Astrocyte of the hippocampus (primary cell): ENCODE measurements around the gene TBX4.
"Not testable (repeated sequence)": the region's sequence is repeated elsewhere in the genome, so short reads cannot be mapped to it uniquely, and the experiment has no call there.

Source experiments
- DNase-seq: peaks from one replicate; pipeline ENCODE4 v3.0.0; 2011; ENCODE audit warnings: low read depth, low spot score

The TBX4 gene

GRCh38 chr17:61498042-61498994, 46.1 kb downstream of the TBX4 start:
- no peak for DNase-seq

DNA sequence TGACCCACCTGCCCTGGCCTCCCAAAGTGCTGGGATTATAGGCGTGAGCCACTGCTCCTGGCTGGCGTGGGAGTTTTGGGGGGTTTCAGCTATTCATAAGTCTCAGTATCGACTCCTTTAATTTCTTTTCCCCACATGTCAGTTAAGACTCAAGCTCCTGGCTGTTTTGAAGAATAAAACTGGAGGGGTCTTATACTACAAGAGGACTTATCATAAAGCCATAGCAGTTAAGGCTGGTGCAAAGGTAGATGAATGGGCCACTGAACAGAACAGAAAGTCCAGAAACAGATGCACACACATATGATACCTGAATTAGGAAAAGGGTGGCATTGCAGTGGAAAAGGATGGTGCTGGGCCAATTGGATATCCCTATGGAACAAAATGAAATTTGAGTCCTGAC, 47.4 kb downstream of the TBX4 start:
- no peak for DNase-seq

- no peak for DNase-seq
Observed at GRCh38 chr17:61500287-61500686, 48.1 kb downstream of the TBX4 start.

DNA sequence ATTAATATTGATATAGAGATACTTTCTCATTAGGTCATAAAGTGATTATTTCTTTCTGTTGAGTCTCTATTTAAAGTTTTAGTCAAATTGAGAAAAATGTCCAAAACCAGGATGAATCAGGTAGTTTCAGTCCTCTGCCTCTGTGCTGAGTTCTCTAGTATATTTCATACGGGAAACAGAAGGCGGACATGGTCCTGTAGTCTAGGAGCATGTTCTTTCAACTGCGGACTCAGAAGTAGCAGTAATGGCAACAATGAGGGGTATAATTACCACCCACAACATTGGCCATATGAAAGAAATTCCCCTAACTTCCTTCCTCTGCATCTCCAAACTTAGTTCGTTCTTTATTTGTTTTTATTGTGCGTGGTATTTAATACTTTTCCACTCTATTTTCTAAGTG, 50.1 kb downstream of the TBX4 start:
- DNase-seq: no peak

GRCh38 chr17:61503961-61504360, 51.7 kb downstream of the TBX4 start:
- DNase-seq: peak; percentile 34

DNA sequence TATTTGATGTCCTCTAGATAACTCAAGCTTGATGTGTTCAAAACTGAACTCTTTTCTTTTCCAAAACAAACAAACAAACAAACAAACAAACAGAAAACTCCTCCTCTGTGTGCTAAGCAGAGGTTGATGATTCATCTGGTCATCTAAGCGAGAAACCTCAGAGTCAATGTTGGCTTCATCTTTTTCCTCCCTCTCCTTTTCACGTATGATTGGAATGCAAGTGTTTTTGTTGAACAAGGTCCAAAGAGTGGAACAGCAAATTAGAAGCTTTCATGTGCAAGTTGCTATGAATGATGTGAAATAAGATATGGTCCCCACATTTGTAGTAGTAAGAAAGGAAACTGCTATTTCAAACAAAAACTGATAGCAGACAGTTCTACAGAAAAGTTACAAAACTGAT, 52.5 kb downstream of the TBX4 start:
- peak; percentile 90 for DNase-seq

DNA sequence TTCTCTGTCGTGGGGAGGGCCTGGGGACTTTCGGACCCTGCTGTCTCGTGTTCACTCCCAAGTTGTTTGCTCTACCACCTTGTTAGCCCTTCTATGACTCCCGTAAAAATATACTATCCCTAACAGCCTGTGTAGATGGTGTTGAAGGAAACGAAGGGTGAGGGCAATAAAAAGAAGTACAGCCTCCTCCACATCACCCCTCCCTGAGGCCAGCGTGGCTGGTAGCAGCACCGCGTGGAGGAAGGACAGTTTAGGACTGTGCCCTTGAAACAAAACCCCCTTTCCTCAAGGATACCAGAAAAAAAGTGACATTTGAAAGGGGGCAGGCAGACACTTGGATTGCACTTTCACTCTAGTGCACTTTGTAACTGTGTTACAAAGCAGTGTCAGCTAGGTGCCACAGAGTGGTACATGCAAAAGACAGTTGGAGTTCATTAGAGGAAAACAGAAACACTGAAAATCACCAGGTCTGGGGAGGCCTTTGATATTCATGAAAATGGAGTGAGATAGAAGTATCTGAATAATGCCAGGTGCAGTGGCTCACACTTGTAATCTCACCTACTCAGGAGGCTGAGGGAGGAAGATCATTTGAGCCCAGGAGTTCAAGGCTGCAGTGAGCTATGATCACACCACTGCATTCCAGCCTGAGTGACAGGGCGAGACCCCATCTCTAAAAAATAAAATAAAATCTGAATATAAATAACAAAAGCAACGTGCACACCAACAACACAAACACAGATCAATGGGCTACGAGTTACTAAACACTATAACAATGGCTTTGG, 53.8 kb downstream of the TBX4 start:
- DNase-seq: no peak

GRCh38 chr17:61507383-61508066, 55.3 kb downstream of the TBX4 start:
- no peak for DNase-seq

DNA sequence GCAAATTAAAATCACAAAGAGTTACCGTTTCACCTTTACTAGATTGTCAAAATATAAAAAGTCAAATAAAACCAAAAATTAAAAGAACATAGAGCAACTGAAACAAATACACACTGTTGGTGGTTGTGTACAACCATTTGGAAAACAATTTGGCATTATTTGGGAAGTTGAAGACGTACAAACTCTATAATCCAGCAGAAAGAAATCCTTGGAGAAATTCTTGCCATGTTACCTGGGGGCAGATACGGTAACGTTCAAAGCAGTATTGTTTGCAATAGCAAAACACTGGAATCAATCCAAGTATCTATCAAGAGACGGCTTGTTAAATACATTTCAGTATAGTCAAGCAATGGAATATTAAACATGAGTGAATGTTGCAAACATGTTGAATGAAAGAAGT, 56.7 kb downstream of the TBX4 start:
- no peak for DNase-seq

DNA sequence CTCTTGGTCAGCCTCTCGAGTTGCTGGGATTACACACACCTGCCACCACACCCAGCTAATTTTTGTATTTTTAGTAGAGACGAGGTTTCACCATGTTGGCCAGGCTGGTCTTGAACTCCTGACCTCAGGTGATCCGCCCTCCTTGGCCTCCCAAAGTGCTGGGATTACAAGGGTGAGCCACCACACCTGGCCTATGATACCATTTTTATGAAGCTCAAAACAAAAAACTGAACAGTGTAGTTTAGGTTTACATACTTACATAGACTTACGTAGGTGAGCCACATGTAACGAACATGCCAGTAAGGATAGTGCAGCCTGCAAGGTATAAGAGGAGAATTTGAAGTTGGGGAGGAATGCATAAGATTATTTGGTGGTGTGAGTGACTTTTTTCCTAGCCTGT, 57.2 kb downstream of the TBX4 start:
- not testable (repeated sequence) for DNase-seq

- no peak for DNase-seq
Observed at GRCh38 chr17:61510237-61510636, 58.0 kb downstream of the TBX4 start.

DNA sequence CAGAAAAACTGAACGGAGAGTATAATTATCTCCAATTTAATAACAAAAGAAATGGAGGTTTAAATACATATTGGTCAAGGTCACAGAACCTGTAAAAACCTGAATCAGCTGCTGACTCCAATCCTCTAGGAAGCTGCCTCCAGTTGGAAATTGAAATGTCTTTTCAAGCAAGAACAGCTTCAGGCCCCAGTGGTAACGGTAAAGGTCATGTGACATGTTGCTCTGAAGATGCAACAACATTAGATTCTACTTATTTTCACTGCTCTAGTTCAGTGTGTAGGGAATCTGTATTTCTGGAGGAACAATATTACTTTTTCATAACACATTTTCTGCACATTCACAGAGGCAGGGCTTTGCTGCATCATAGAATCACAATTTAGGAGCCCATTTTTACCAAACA, 58.8 kb downstream of the TBX4 start:
- DNase-seq: no peak

DNA sequence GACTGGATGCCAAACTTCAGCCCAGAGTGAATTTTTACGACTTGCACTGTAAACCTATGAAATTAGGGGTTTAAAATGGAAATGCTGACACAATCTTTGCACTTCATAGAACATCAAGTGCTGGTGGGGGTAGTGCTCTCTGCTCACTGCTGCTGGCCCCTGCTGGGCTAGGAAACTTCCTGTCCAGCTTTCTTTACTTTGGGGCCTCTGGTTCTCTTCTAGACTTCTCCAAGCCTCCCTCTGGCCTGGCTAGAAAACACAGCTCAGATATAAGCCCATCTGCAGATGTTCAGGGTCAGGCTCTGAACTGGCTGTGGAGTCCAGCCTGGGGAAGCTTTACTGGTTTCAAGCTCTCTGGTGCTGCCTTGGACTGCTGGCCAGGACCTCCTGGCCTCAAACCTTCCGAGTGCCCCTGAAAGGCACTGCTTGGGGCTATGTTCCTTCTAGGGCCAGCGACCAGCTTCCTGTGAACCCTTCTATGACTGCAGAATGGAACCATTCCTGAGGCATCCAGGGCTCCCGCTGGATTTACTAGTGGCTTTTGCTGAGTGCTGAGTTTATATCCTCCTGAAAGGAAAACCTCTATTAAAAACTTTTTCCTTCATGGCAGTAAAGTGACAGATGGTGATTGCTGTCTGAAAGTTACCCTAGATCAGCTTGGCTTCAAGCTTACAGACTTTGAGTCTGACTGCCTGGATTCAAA, 59.4 kb downstream of the TBX4 start:
- no peak for DNase-seq

DNA sequence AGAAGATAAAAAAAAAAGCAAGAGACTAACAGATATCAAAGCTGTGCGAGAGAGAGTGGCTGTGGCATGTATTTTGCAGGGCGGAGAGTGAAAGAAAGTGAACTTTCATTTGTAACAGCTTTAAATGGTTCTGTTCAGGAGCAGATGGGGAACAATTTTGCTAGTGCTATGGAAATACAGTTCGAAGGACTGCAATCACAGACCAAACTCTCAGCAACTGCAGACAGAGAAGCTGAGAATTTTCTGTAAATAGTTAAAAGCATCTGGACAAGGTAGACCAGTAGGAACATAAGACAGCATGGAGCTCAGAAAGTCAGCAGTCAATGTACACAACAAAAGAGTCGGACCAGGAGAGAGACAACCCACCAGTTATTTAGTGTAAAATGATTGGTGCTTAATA, 62.3 kb downstream of the TBX4 start:
- no peak for DNase-seq

- no peak for DNase-seq
Observed at GRCh38 chr17:61517265-61517664, 65.0 kb downstream of the TBX4 start.

DNA sequence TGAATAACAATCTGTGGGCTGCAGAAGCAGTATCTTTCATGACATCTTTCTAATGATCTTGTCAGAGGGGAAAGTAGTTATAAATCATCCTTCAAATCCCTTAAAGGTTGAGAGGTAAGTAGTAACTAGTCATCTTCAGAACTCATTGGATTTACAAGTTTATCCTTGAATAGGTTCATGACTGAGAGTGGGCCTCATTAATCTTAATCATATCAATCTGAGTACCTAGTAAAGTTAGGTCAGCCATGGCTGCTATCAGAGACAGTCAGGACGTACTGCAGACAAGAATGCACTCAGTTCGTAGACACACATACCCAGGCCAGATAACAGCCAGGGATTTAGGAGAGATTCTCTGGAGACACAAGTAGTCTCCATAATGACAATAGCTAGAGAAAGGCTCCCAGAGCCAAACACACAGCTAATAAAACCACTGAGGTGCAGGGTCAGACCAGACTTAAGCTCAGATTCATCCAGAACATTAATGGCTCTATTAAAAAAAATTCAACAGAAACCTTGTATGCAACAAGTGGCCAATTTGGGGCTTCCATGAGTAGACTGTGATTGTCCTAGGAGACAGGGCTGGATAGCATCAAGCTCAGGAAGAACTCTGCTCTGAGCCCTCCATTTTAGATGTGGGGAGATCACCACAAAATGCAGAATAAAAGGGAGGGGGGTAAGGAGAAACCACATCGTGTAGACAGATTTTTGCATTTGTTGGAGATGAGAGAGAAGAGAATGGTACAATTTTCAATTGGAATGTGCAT, 65.8 kb downstream of the TBX4 start:
- DNase-seq: no peak

GRCh38 chr17:61519139-61519538, 66.9 kb downstream of the TBX4 start:
- DNase-seq: no peak

DNA sequence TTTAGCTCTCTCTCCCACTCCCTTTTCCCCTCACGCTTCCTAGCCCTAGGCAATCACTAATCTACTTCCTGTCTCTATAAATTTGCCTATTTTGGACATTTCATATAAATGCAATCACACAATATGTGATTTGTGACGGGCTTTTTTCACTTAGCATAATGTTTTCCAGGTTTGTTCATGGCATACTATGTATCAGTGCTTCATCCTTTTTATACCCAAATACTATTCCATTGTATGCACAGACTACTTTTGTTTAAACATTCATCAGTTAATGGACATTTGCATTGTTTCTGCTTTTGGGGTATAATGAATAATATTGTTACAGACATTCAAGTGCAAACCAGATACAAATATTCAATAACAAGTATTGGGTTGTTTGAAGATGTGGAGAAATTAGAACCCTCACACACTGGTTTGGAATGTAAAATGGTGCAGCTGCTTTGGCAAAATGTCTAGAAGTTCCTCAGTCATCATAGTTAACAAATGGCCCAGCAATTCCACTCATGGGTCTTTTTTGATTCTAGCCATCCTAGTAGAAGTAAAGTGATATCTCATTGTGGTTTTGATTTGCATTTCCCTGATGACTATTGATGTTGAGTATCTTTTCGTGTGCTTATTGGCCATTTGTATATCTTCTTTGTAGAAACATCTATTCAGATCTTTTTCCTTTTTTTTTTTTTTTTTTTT, 67.7 kb downstream of the TBX4 start:
- no peak for DNase-seq

- DNase-seq: no peak
Observed at GRCh38 chr17:61520897-61521296, 68.7 kb downstream of the TBX4 start.

GRCh38 chr17:61522088-61522487, 69.9 kb downstream of the TBX4 start:
- no peak for DNase-seq
